ENCODE results near the gene C16orf95.

- no peak for TF ChIP-seq YY1 (IDR thresholded peaks at IDR 0.05)
- no peak for TF ChIP-seq SP1 (IDR thresholded peaks at IDR 0.05)
- no peak for TF ChIP-seq MAX (IDR thresholded peaks at IDR 0.05)
- no peak for TF ChIP-seq CTCF (IDR thresholded peaks at IDR 0.05; ENCODE audit: low read depth, low read length, missing input control)
- TF ChIP-seq RAD21 (IDR thresholded peaks at IDR 0.05): no peak
- TF ChIP-seq FOXA1 (IDR thresholded peaks at IDR 0.05): no peak
These were observed 1.8 kb upstream of the C16orf95 start for GRCh38 chr16:87319011-87319410.

Data from liver (tissue), 3 donors.